HEK293 (cell line): ENCODE data around the gene PPARA.

Experiments used
- CTCF ChIA-PET: fragments of 350-600 bp; formaldehyde crosslinking; extraction: SDS; loops from one replicate; lab custom pipeline; 2021; ENCODE audit warnings: antibody characterized with exemption; lab: Yijun Ruan, JAX
- POLR2A ChIA-PET: fragments of 300-600 bp; formaldehyde crosslinking; extraction: SDS; loops from one replicate; lab custom pipeline; 2020; ENCODE audit warnings: antibody characterized with exemption, inconsistent platforms; lab: Yijun Ruan, JAX
- H3K27ac ChIP-seq: fragments of 200-500 bp; sonication (Bioruptor generic); 2 replicates; pipeline ENCODE4 v1.5.1; 2014; ENCODE audit warnings: low read depth, low read length, control low read depth, inconsistent platforms; ENCODE audit errors: extremely low read depth
- H3K36me3 ChIP-seq, 2 experiments: fragments of 200-500 bp in 1 of 2; sonication (Bioruptor generic) in 1 of 2; 1 replicate in 1 of 2; 2 replicates in 1 of 2; pipeline ENCODE4 v1.5.1; 2014 to 2017; ENCODE audit warnings: inconsistent platforms in 2 of 2, low read length in 2 of 2; ENCODE audit not compliant: control insufficient read depth in 2 of 2, insufficient read depth in 1 of 2
- H3K4me1 ChIP-seq: fragments of 200-500 bp; sonication (Bioruptor generic); 2 replicates; pipeline ENCODE4 v1.5.1; 2014; ENCODE audit warnings: mild to moderate bottlenecking, low read length, inconsistent platforms; ENCODE audit not compliant: control insufficient read depth, insufficient read depth
- H3K4me3 ChIP-seq: 2 replicates; pipeline ENCODE4 v1.5.1; 2011; ENCODE audit warnings: low read depth, mild to moderate bottlenecking, control low read depth, low read length, moderate library complexity
- H3K9me3 ChIP-seq: fragments of 200-500 bp; sonication (Bioruptor generic); 2 replicates; pipeline ENCODE4 v1.5.1; 2014; ENCODE audit warnings: low read depth, low read length, inconsistent platforms; ENCODE audit not compliant: control insufficient read depth, insufficient read depth
- BCL11B ChIP-seq: fragments of 450-650 bp; formaldehyde crosslinking; IDR thresholded peaks from 2 replicates; pipeline ENCODE4 v1.5.1; 2016; ENCODE audit warnings: low read depth, missing biosample characterization, missing genetic modification characterization
- HOXA7 ChIP-seq: sonication (generic); formaldehyde crosslinking; IDR thresholded peaks from 2 replicates; pipeline ENCODE4 v1.8.1; 2022; ENCODE audit warnings: missing genetic modification reagents, borderline replicate concordance
- KLF1 ChIP-seq: fragments of 450-650 bp; formaldehyde crosslinking; IDR thresholded peaks from 2 replicates; pipeline ENCODE4 v1.5.1; 2016; ENCODE audit warnings: missing biosample characterization, missing genetic modification characterization
- KLF9 ChIP-seq: fragments of 450-650 bp; formaldehyde crosslinking; IDR thresholded peaks from 2 replicates; pipeline ENCODE4 v1.5.1; 2016; ENCODE audit warnings: missing biosample characterization, missing genetic modification characterization, low read depth
- MYNN ChIP-seq: fragments of 450-650 bp; formaldehyde crosslinking; IDR thresholded peaks from 2 replicates; pipeline ENCODE4 v1.5.1; 2016; ENCODE audit warnings: missing biosample characterization, missing genetic modification characterization, borderline replicate concordance
- SALL2 ChIP-seq: fragments of 450-650 bp; formaldehyde crosslinking; IDR thresholded peaks from 2 replicates; pipeline ENCODE4 v1.5.0; 2017; ENCODE audit warnings: missing biosample characterization, mild to moderate bottlenecking, missing genetic modification characterization, borderline replicate concordance
- ZFP3 ChIP-seq: fragments of 450-650 bp; formaldehyde crosslinking; IDR thresholded peaks from 2 replicates; pipeline ENCODE4 v1.5.1; 2016; ENCODE audit warnings: low read depth, missing biosample characterization, missing genetic modification characterization
- ZIC2 ChIP-seq: fragments of 450-650 bp; formaldehyde crosslinking; IDR thresholded peaks from 2 replicates; pipeline ENCODE4 v1.5.1; 2016; ENCODE audit warnings: missing biosample characterization, missing genetic modification characterization
- ZNF18 ChIP-seq: fragments of 450-650 bp; formaldehyde crosslinking; IDR thresholded peaks from 2 replicates; pipeline ENCODE4 v1.5.1; 2016; ENCODE audit warnings: missing biosample characterization, missing genetic modification characterization
- ZNF23 ChIP-seq: fragments of 450-650 bp; formaldehyde crosslinking; IDR thresholded peaks from 2 replicates; pipeline ENCODE4 v1.5.1; 2016; ENCODE audit warnings: missing biosample characterization, missing genetic modification characterization, borderline replicate concordance
- ZNF654 ChIP-seq: fragments of 450-650 bp; formaldehyde crosslinking; IDR thresholded peaks from 2 replicates; pipeline ENCODE4 v1.5.1; 2016; ENCODE audit warnings: low read depth, missing biosample characterization, missing genetic modification characterization
- ZNF692 ChIP-seq: fragments of 450-650 bp; formaldehyde crosslinking; IDR thresholded peaks from 2 replicates; pipeline ENCODE4 v1.5.1; 2016; ENCODE audit warnings: missing biosample characterization, missing genetic modification characterization
- ZNF830 ChIP-seq: fragments of 450-650 bp; IDR thresholded peaks from 2 replicates; pipeline ENCODE4 v1.5.0; 2018; ENCODE audit warnings: missing biosample characterization, missing genetic modification characterization, low read depth, mild to moderate bottlenecking, moderate library complexity
- TF ChIP-seq, protein P1 (sequence below): fragments of 450-650 bp; formaldehyde crosslinking; IDR thresholded peaks from 2 replicates; pipeline ENCODE4 v1.5.1; 2016; ENCODE audit warnings: missing biosample characterization, missing genetic modification characterization
- TF ChIP-seq, protein P2 (sequence below): fragments of 450-650 bp; formaldehyde crosslinking; IDR thresholded peaks from 2 replicates; pipeline ENCODE4 v1.5.1; 2017; ENCODE audit warnings: missing biosample characterization, missing genetic modification characterization

PPARA gene

GRCh38 chr22:46102159-46102558 lies 48.2 kb upstream of the PPARA start:
- no peak overlapping the region for H3K27ac ChIP-seq
- CTCF ChIA-PET, result no interaction called here

GRCh38 chr22:46102752-46103151 lies 47.6 kb upstream of the PPARA start:
- CTCF ChIA-PET, result no interaction called here
- POLR2A ChIA-PET, result no interaction called here
- no peak overlapping the region for H3K4me3 ChIP-seq
- H3K9me3 ChIP-seq, result no peaks in the 10 kb centered on the region
- H3K27ac ChIP-seq, result peak overlapping the region; percentile 31; the same call in 1 of the 2 replicates
- H3K36me3 ChIP-seq, result peaks cover 0 to 38% of the 10 kb centered on the region in 2 experiments; a peak in 2 of 3 replicates
- H3K4me1 ChIP-seq, result no peaks in the 10 kb centered on the region
- TF ChIP-seq ZIC2 (tag by site-specific recombination) (peak; percentile 66), KLF9 (tag by site-specific recombination) (peak; percentile 49), ZNF18 (peak; percentile 86), MYNN (tag by site-specific recombination) (no peak), KLF1 (peak; percentile 24)
- TF ChIP-seq, protein P1, sequence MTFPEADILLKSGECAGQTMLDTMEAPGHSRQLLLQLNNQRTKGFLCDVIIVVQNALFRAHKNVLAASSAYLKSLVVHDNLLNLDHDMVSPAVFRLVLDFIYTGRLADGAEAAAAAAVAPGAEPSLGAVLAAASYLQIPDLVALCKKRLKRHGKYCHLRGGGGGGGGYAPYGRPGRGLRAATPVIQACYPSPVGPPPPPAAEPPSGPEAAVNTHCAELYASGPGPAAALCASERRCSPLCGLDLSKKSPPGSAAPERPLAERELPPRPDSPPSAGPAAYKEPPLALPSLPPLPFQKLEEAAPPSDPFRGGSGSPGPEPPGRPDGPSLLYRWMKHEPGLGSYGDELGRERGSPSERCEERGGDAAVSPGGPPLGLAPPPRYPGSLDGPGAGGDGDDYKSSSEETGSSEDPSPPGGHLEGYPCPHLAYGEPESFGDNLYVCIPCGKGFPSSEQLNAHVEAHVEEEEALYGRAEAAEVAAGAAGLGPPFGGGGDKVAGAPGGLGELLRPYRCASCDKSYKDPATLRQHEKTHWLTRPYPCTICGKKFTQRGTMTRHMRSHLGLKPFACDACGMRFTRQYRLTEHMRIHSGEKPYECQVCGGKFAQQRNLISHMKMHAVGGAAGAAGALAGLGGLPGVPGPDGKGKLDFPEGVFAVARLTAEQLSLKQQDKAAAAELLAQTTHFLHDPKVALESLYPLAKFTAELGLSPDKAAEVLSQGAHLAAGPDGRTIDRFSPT (tag by site-specific recombination), result peak; percentile 10; the same call in 1 of the 2 replicates

More at GRCh38 chr22:46102159-46102558, 48.2 kb upstream of the PPARA start:
- no peak for TF ChIP-seq ZNF654 (tag by site-specific recombination)
- TF ChIP-seq ZNF23 (tag by site-specific recombination), result no peak
- no peak for TF ChIP-seq SALL2
- TF ChIP-seq, protein P2, sequence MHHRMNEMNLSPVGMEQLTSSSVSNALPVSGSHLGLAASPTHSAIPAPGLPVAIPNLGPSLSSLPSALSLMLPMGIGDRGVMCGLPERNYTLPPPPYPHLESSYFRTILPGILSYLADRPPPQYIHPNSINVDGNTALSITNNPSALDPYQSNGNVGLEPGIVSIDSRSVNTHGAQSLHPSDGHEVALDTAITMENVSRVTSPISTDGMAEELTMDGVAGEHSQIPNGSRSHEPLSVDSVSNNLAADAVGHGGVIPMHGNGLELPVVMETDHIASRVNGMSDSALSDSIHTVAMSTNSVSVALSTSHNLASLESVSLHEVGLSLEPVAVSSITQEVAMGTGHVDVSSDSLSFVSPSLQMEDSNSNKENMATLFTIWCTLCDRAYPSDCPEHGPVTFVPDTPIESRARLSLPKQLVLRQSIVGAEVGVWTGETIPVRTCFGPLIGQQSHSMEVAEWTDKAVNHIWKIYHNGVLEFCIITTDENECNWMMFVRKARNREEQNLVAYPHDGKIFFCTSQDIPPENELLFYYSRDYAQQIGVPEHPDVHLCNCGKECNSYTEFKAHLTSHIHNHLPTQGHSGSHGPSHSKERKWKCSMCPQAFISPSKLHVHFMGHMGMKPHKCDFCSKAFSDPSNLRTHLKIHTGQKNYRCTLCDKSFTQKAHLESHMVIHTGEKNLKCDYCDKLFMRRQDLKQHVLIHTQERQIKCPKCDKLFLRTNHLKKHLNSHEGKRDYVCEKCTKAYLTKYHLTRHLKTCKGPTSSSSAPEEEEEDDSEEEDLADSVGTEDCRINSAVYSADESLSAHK (tag by site-specific recombination), result no peak
- no peak for TF ChIP-seq BCL11B (tag by site-specific recombination)
- TF ChIP-seq HOXA7 (CRISPR knock-in tag), result no peak
- TF ChIP-seq ZNF830 (tag by site-specific recombination), result no peak
- TF ChIP-seq ZFP3 (tag by site-specific recombination), result no peak
- TF ChIP-seq ZNF692 (tag by site-specific recombination), result no peak
- POLR2A ChIA-PET, result no interaction called here
- Histone ChIP-seq H3K4me1 (no peaks in the 10 kb centered on the region), H3K9me3 (no peaks in the 10 kb centered on the region), H3K4me3 (no peak overlapping the region), H3K36me3 (peaks cover 0 to 39% of the 10 kb centered on the region in 2 experiments; a peak in 2 of 3 replicates)
